ENCODE results near the gene KCNQ1. TPM values are rescaled to one million over a fixed set of nuclear protein-coding genes. Genes with fewer than 3 reads are reported as not detected.
A peak's percentile ranks its signal among the peaks of the same experiment; 100 is the strongest.

KCNQ1 gene
- total and polyA plus RNA-seq, 5 experiments from 2014 or later = 8.7 to 25.1 (median 22.9) TPM

DNA sequence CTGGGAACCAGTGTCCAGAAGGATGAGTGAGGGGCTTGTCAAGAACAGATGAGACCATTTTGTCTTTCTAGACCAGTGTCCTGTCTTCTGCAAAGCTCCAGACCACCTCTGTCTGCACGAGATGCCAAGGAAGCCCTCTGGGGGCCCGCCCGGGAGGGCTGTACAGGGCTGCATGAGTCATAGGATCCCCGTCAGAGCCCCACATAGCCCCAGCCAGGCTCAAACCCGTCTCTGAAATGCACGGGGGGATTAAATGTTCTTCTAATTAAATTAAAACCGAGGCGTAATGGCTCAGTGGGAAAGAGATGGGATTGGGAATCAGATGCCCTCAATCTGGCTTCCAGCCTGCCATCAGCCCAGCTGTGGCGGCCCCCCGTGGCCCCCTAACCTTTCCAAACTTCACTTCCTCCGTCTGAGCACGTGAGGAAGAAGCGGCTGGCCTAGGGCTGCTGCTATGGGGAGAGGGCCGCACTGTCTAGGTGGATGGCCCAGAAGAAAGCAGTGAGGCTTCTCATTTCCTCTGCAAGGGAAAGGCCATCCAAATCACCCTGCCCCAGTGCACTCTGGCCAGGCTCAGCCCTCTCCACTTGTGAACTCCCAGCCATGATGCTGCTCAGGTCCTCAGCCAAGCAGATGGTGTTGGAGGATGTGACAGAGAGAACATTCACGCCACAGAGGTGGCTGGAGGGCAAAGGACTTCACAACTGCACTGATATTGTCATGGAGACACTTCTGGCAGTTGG is 222.2 kb downstream of the KCNQ1 start:
- Mint-ChIP-seq H3K27ac (no peak overlapping the region), H3K4me3 (no peak overlapping the region), H3K4me1 (peaks cover 0 to 6% (median under 1%) of the 10 kb centered on the region in 4 donors), H3K27me3 (no peaks in the 10 kb centered on the region), H3K36me3 (peaks cover 0 to 28% (median 19%) of the 10 kb centered on the region in 3 donors), H3K9me3 (peaks cover 0 to 3% (median 0%) of the 10 kb centered on the region in 9 donors)
- ATAC-seq (no peak), DNase-seq (peak in 1 of 10 donors; percentile 12)
- POLR2A ChIA-PET = interaction anchor here (0.6 kb wide), 1 partner anchor 1740 kb away, joined by 3 read pairs; no protein-coding TSS in a partner anchor

DNA sequence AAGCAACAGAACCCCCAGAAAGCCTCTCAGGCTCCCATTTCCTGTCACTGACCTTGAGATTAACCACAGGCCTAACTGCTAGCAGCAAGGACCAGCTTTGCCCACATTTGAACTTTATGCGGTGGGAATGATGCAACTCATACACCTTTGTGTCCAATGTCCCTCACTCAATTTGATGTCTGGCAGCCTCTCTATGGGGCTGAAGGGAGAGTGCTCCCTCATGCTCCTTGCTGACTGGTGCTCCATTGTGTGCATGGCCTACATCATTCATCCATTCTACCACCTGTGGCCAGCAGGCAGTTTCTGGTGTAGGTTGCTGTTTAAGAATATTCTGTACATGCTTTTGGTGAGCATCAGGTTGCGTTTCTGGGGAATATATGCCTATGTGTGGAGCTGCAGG is 223.1 kb downstream of the KCNQ1 start:
- no peaks in the 10 kb centered on the region for H3K27me3 Mint-ChIP-seq
- peaks cover 0 to 5% (median under 1%) of the 10 kb centered on the region in 4 donors for H3K4me1 Mint-ChIP-seq
- H3K36me3 Mint-ChIP-seq = peaks cover 0 to 29% (median 13%) of the 10 kb centered on the region in 3 donors
- ATAC-seq (no peak), DNase-seq (no peak)
- POLR2A ChIA-PET = no interaction called here
- H3K4me3 Mint-ChIP-seq = no peak overlapping the region
- no peaks in the 10 kb centered on the region for H3K9me3 Mint-ChIP-seq
- H3K27ac Mint-ChIP-seq = no peak overlapping the region

DNA sequence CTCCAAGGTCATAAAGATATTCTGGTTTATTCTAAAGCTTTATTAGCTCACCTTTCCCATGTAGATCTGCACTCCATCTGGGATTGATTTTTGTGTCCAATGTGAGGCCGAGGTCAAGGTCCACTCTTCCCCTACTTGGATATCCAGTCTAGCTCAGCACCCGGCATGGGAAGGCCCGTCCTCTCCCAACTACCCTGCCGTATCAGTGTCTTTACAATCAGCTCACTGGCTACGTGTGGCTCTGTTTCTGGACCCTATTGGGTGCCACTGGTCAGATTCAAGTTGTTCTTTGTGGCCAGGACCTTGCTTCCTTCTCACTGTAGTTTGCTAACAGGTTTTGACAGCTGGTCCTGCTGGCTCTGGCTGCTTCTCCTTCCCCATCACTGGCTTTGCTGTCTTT is 224.1 kb downstream of the KCNQ1 start:
- H3K27ac Mint-ChIP-seq = no peak overlapping the region
- no peaks in the 10 kb centered on the region for H3K9me3 Mint-ChIP-seq
- no peak overlapping the region for H3K4me3 Mint-ChIP-seq
- POLR2A ChIA-PET = no interaction called here
- H3K36me3 Mint-ChIP-seq = peaks cover 0 to 29% (median 10%) of the 10 kb centered on the region in 3 donors
- peaks cover 0 to 5% (median under 1%) of the 10 kb centered on the region in 4 donors for H3K4me1 Mint-ChIP-seq
- no peak for ATAC-seq
- DNase-seq = peak in 1 of 10 donors; percentile 12
- no peaks in the 10 kb centered on the region for H3K27me3 Mint-ChIP-seq

DNA sequence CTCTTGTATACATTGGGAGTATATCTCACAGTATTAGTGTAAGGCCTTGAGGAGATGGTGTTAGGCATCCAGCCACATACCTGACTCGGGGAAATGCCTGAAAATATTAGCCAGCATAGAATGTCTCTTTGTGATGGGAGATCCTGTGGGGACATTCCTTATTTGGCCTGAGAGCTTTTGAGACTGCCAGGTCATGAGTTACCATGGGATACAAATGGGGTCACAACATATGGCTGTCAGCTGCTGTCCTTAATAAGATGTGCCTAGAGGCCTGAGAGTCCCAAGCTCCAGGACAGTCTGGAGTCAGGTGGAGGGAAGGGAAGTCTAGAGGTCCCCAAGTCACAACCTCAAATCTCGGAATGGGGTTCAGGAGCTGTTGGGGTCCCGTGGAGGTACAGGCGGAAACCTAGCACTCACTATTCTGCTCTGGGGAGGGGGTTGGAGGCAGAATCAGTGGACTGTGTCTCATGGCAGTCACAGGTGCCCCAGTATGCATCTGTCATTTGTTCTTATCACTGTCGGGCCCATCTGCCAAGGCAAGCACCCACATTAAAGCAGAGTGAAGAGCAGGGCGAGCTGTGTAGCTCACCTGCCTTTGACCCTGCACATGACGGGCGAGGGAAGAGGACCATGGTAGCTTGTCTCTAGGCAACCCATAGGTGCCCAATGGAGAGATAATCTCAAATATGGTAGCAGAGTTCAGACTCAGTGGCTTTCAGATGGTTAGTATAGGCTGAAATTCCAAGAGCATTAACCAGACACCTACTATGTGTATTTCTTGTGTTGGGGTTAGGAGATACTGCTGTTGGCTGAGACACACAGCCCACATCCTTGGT is 225.0 kb downstream of the KCNQ1 start:
- peak overlapping the region in 2 of 10 donors; percentile 15 to 26 for H3K27ac Mint-ChIP-seq
- H3K4me3 Mint-ChIP-seq = no peak overlapping the region
- DNase-seq (peak in 1 of 10 donors; percentile 10), ATAC-seq (no peak)
- no peaks in the 10 kb centered on the region for H3K27me3 Mint-ChIP-seq
- H3K9me3 Mint-ChIP-seq = no peaks in the 10 kb centered on the region
- POLR2A ChIA-PET = no interaction called here
- peaks cover 0 to 5% (median under 1%) of the 10 kb centered on the region in 4 donors for H3K4me1 Mint-ChIP-seq
- H3K36me3 Mint-ChIP-seq = peaks cover 0 to 27% (median 10%) of the 10 kb centered on the region in 3 donors

DNA sequence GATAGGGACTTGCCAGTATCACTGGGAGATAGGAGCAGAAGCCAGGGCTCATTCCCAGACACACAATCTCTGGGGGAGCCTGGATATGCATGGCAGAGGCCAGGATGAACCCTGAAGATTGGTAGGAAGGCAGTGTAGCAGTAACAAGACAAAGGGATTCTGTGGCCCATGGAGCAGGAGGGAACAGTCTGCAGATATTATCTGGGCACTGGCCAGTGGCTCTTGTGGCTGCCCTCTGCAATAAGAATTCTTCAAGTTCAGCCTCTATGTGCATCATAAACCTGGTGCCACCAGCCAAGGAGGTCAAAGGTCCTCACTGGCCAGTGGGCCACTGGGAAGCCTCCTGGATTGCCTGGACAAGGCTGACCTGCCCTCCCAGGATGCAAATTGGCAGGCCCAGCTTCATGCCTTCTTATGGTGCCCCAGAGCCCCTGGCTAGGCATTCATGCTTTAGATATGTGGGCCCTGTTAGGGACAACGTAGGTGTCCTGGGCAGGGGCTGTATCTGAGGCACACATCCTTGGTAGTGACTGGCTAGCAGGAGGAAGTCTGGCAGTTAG is 225.8 kb downstream of the KCNQ1 start:
- POLR2A ChIA-PET = no interaction called here
- H3K36me3 Mint-ChIP-seq = peaks cover 0 to 24% (median 11%) of the 10 kb centered on the region in 3 donors
- peaks cover 0 to 5% (median under 1%) of the 10 kb centered on the region in 4 donors for H3K4me1 Mint-ChIP-seq
- peak overlapping the region in 1 of 10 donors; percentile 58 for H3K27ac Mint-ChIP-seq
- no peak overlapping the region for H3K4me3 Mint-ChIP-seq
- ATAC-seq (no peak), DNase-seq (peak in 1 of 10 donors; percentile 7)
- H3K9me3 Mint-ChIP-seq = no peaks in the 10 kb centered on the region
- no peaks in the 10 kb centered on the region for H3K27me3 Mint-ChIP-seq

DNA sequence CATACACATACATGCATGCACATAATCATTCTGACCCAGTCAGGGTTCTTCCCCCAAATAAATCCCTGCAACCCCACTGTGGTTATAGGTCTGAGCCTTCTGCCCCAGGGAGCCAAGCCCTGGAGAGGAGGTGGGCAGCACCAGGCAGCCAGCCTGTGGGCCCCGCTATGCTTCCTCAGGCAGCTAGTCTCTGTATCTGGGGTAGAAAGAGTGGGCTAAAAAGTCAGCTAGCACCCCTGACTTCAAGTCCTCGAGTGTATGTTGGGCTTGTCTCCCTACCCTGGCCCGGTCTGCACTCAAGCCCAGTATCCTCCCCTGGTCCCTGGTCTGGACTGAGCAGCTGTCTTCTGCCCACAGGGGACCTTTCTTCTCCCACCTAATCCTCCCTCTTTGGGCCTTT is 226.9 kb downstream of the KCNQ1 start:
- no peaks in the 10 kb centered on the region for H3K27me3 Mint-ChIP-seq
- ATAC-seq = no peak
- H3K9me3 Mint-ChIP-seq = no peaks in the 10 kb centered on the region
- H3K27ac Mint-ChIP-seq = peak overlapping the region in 1 of 10 donors; percentile 73
- POLR2A ChIA-PET = interaction anchor here (1.2 kb wide), 1 partner anchor 15 kb away, joined by 3 read pairs; no protein-coding TSS in a partner anchor
- H3K36me3 Mint-ChIP-seq = peaks cover 0 to 26% (median 9%) of the 10 kb centered on the region in 3 donors
- no peak overlapping the region for H3K4me3 Mint-ChIP-seq
- peaks cover 0 to 5% (median 3%) of the 10 kb centered on the region in 4 donors for H3K4me1 Mint-ChIP-seq
- DNase-seq = no peak

DNA sequence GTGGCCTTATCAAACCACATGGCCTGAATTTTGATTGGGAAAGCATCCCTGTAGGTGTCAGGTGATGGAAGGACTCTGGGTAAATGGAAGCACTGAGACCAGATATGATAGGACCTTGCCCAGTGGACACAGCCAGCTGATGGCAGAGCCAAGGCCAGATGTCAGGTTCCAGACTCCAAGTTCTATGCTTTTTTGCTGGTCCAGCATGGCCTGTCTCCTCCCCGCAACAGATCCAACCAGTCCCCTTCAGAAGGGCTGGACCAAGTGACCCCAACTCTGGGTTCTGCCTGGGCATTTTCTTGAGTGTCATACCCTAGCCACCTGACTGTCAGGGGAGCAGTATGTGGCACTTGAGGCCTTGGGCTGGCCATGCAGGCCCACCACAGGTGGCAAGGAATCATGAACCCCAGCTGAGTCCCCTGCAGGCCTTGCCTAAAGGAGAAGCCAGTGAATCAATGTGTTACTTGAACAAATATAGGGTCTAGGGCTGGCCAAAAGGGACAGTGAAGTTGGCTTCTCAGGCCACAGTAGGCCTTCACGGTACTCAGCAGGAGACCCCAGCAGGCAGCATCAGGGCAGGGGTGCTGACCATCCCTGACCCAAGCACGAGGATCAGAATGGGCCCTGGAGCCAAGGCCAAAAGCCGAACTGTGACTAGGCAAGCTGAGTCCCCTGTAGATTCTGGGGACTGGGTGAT is 227.9 kb downstream of the KCNQ1 start:
- DNase-seq = no peak
- POLR2A ChIA-PET = interaction anchor here (1.2 kb wide), 1 partner anchor 16 kb away, joined by 3 read pairs; no protein-coding TSS in a partner anchor
- ATAC-seq = no peak
- no peak overlapping the region for H3K27ac Mint-ChIP-seq
- H3K4me1 Mint-ChIP-seq = peaks cover 0 to 10% (median 5%) of the 10 kb centered on the region in 4 donors
- H3K36me3 Mint-ChIP-seq = peaks cover 0 to 28% (median 9%) of the 10 kb centered on the region in 3 donors
- H3K9me3 Mint-ChIP-seq = no peaks in the 10 kb centered on the region
- no peaks in the 10 kb centered on the region for H3K27me3 Mint-ChIP-seq
- no peak overlapping the region for H3K4me3 Mint-ChIP-seq

DNA sequence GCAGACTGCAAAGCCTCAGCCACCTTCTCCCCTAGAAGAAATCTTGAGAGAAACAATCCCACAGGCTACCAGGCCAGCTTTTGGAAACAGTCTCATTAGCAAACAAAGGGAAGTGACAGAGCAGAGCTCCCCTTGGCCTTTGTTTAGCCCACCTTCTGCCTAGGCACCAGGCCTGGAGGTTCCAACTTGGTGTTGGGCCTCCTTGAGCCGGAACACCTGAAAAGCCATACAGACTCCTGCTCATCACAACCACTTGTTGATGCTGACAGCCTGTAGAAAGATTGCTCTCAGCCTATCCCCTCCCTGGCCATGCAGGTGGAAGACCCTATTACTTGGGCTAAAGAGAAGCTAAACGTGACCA is 228.4 kb downstream of the KCNQ1 start:
- Mint-ChIP-seq H3K4me3 (no peak overlapping the region), H3K27me3 (no peaks in the 10 kb centered on the region), H3K9me3 (no peaks in the 10 kb centered on the region), H3K36me3 (peaks cover 0 to 28% (median 9%) of the 10 kb centered on the region in 3 donors), H3K27ac (peak overlapping the region in 2 of 10 donors; percentile 20 to 43), H3K4me1 (peaks cover 0 to 10% (median 5%) of the 10 kb centered on the region in 4 donors)
- no peak for DNase-seq
- POLR2A ChIA-PET = no interaction called here
- no peak for ATAC-seq

DNA sequence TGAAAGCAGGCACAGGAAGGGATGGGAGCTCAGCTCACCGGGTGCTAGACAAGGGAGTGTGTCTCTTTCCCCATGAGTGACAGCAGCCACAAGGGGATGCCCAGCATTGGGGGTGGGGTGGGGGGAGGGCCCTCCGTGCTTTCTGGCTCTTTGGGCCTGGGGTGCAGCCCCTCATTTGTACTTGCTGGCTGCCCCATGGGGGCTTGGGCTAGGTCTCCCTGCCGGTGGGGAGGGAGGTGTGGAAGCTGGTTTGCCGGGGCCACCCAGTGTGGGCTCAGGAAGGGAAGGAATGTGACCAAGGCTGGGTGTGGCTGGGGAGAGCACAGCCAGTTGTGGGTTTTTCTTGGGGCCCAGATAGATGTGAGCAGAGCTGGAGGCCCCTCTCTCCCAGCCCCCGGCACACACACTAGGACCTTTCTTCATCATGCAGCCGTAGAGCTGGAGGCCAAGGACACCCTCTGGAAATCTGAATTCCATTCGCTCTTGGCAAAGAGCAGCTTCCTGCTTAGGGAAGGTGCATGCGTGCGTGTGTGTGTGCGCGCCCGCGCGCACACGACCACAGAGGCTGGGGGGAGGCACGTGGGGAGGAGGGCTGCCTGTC is 229.2 kb downstream of the KCNQ1 start:
- POLR2A ChIA-PET = no interaction called here
- DNase-seq (no peak), ATAC-seq (no peak)
- Mint-ChIP-seq H3K36me3 (peaks cover 0 to 24% (median 9%) of the 10 kb centered on the region in 3 donors), H3K4me1 (peaks cover 2 to 10% (median 6%) of the 10 kb centered on the region in 4 donors), H3K9me3 (no peaks in the 10 kb centered on the region), H3K4me3 (no peak overlapping the region), H3K27ac (peak overlapping the region in 1 of 10 donors; percentile 43), H3K27me3 (no peaks in the 10 kb centered on the region)

DNA sequence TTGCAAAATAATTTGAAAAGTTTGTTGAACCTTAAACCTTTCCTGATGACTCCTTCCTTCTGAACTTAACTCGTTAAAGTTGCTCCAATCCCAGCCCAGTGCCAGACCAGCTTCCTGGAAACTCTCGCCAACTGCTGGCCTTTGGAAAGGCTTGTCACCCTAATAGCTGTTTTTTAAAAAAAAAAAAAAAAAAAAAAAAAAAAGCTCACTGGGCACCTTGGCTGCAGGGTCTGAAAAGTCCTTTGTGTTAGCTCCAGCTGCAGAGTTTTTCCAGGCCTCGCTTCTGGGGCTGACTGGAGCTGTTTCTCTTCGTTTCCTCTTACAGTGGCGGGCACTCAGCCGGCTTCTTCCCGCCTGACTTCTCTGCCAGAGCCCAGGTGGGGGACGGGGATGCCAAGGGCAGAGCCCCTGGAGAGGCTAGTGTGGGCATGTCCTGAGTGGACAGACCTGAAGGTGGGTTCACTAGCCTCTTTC is 229.9 kb downstream of the KCNQ1 start:
- H3K27ac Mint-ChIP-seq = no peak overlapping the region
- H3K36me3 Mint-ChIP-seq = peaks cover 0 to 24% (median 9%) of the 10 kb centered on the region in 3 donors
- no peaks in the 10 kb centered on the region for H3K9me3 Mint-ChIP-seq
- DNase-seq (no peak), ATAC-seq (no peak)
- peaks cover 2 to 10% (median 5%) of the 10 kb centered on the region in 4 donors for H3K4me1 Mint-ChIP-seq
- no peak overlapping the region for H3K4me3 Mint-ChIP-seq
- POLR2A ChIA-PET = interaction anchor here (0.7 kb wide), 1 partner anchor 37 kb away, joined by 6 read pairs; no protein-coding TSS in a partner anchor
- no peaks in the 10 kb centered on the region for H3K27me3 Mint-ChIP-seq

DNA sequence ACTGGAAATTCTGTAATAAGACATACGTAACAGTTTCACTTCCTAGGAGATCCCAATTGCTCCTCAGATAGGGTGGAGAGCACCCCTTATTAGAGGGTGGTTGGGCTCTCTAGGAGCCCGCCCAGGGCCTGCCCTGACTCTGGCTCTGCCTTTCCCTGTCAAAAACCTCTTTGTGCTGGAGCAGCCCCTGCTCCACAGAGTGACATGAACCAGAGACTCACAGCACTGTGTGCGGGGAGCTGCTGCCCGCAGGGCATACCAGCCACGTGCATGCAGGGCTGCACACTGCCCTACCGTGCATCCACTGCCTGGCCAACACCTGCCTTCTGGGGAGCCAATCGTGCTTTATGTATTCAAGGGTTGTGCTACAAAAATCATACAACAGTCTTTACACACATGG is 230.7 kb downstream of the KCNQ1 start:
- no peaks in the 10 kb centered on the region for H3K9me3 Mint-ChIP-seq
- H3K4me1 Mint-ChIP-seq = peaks cover 0 to 10% (median 4%) of the 10 kb centered on the region in 4 donors
- H3K27me3 Mint-ChIP-seq = no peaks in the 10 kb centered on the region
- H3K27ac Mint-ChIP-seq = no peak overlapping the region
- peak in 1 of 10 donors; percentile 5 for DNase-seq
- peaks cover 0 to 26% (median 9%) of the 10 kb centered on the region in 3 donors for H3K36me3 Mint-ChIP-seq
- POLR2A ChIA-PET = no interaction called here
- ATAC-seq = no peak
- H3K4me3 Mint-ChIP-seq = no peak overlapping the region

DNA sequence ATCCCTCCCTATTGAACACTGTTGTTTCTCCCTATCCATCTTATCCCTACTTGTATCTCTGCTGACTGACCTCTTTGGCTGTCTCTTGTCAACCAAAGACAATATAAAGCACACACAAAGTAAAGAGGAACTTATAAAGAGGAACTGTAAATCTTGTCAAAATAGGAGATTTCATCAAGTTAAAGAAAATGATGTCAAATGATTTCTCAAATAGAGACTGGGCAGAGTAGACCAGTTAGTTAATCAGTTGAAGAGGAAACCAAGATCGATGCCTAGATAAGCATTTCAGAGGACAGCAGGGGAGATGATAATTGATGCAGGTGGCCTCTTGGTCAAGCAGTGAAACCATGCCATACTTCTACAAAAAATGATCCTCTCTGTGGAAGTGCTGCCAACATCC is 232.3 kb downstream of the KCNQ1 start:
- peaks cover 0 to 23% (median 3%) of the 10 kb centered on the region in 3 donors for H3K36me3 Mint-ChIP-seq
- DNase-seq = no peak
- no peak overlapping the region for H3K4me3 Mint-ChIP-seq
- ATAC-seq = no peak
- H3K9me3 Mint-ChIP-seq = no peaks in the 10 kb centered on the region
- POLR2A ChIA-PET = no interaction called here
- H3K27me3 Mint-ChIP-seq = no peaks in the 10 kb centered on the region
- no peak overlapping the region for H3K27ac Mint-ChIP-seq
- peaks cover 0 to 24% (median 9%) of the 10 kb centered on the region in 4 donors for H3K4me1 Mint-ChIP-seq

Measured in naive thymus-derived CD8-positive, alpha-beta T cell (primary cell).